Middle frontal gyrus (tissue), 1 donor: Measurements from ENCODE around the gene PIAS1.
"Not testable (repeated sequence)": the region's sequence is repeated elsewhere in the genome, so short reads cannot be mapped to it uniquely, and the experiment has no call there.

Source experiments
- DNase-seq: peaks from one replicate; pipeline ENCODE4 v3.0.0-alpha.2; 2015; ENCODE audit warnings: low spot score; ENCODE audit errors: extremely low spot score

Gene PIAS1

GRCh38 chr15:68234060-68234459 lies 179.9 kb downstream of the PIAS1 start:
- no peak for DNase-seq

DNA sequence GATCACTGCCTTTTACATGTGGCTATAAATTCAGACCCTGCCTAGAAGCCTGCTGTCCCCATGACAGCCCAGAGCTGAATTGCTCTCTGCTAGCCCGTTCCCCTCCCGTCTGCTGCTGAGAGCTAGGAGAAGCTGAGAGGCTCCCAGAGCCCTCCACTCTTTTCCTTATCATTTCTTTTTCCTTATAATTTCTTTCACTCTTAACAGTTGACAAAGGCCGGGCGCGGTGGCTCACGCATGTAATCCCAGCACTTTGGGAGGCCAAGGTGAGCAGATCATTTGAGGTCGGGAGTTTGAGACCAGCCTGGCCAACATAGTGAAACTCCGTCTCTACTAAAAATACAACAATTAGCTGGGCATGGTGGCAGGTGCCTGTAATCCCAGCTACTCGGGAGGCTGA lies 180.4 kb downstream of the PIAS1 start:
- not testable (repeated sequence) for DNase-seq

DNA sequence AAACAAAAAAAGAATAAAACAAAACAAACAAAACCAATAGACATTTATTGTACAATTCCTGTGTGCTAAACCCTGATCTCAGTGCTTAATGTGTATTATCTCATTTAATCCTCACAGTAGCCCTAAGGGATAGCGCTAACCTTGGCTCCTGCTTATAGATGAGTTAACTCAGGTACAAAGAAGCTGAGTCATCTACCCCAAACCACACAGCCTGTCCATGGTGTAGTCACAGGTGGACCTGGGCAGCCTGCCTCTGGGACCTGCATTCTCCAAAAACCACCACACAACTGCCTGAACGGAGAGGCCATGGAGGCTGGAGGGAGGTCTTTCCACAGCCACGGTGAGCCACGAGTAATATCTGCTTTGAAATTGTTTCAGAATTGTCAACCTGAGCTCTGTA lies 180.9 kb downstream of the PIAS1 start:
- no peak for DNase-seq

GRCh38 chr15:68239025-68239424 lies 184.9 kb downstream of the PIAS1 start:
- DNase-seq, result no peak

DNA sequence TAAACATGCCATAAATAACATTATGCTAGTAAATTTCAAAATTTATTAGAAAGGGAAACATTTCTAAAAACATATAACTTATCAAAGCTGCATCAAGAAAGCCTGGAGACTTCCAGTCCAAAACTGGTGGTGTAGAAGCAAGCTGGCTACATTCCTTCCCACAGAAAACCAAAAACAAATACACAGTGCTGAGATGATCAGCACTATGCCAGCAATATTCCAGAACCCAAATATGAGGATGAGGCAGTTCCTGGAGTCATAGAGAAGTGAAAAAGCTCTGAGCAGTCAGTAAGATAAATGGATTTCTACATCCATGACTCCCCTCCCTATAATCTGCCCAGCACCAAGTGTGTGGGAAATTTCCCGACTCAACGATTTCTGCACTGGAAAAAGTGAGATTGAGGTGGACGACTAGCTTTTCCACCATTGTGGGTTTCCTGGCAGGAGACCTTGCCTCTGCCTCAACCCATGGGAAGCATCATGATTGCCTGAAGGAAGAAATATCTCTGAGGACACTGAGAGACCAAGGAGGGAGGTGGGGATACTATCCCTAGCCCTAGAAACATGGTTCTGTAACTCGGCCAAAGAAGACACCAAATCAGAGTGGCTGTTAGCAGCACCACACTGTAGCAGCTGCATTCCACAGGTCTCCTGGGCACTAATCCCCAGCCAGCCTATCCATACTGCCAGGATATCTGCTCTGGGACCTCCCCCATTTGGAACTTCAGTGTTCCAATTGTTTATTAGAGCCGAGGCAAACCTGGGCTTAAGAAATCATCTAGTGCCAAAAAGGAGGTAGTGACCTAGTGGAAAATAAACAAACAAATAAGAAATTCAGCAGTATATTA lies 187.2 kb downstream of the PIAS1 start:
- no peak for DNase-seq
